Measurements from ENCODE around the gene CLEC16A.
A peak's percentile ranks its signal among the peaks of the same experiment; 100 is the strongest.

The CLEC16A gene

DNA sequence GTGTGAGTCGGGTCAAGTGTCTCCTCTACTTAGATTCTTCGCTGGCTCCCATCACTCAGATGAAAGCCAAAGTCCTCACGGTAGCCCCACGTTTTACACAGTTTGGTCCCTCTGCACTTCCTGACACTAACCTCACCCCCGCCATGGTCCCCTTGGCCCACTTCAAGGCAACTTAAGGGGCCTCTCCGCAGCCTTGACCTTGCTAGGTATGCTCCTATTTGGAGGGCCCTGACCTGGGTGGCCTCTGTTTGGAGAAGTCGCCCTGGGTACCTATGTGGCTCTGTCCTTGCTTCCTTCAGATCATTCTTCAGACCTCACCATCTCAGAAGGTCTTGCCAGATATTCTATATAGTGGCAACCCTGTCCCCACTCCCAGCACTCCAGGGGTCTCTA, 201.5 kb downstream of the CLEC16A start:
- no peak for DNase-seq (ENCODE audit: insufficient read length, low spot score)
- no peak for FAIRE-seq

DNA sequence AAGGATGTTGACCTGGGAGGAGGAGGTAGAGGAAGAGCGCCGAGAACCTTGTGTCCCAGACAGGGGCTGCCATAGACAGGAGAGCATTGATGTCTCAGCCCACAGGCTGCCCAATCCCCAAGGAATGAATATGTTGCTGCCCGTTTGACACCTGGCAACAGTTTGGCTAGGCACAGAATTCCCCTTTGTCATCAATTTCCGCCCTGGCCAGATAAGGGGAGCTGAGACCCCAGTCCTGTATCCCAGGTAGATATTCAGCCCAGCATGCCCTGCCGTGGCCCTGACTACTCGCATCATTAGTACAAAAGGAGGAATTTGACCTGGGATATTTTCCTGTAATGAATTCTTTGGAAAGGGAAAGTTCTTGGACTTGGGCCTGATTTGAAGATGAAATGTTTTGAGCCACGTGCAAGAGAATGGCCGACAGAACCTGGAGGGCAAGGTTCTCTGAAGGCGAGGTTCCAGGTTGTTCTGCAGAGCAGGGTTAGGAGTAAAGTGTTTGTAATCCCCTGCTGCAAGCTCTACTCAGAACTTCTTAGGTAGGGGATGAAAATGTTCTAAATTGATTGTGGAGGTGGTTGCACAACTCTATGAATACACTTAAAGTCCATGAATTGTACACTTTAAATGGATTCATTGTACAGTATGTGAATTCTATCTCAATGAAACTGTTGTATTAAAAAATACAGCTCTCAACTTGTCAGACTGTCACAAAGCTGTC, 202.8 kb downstream of the CLEC16A start:
- FAIRE-seq = no peak
- no peak for DNase-seq (ENCODE audit: insufficient read length, low spot score)

DNA sequence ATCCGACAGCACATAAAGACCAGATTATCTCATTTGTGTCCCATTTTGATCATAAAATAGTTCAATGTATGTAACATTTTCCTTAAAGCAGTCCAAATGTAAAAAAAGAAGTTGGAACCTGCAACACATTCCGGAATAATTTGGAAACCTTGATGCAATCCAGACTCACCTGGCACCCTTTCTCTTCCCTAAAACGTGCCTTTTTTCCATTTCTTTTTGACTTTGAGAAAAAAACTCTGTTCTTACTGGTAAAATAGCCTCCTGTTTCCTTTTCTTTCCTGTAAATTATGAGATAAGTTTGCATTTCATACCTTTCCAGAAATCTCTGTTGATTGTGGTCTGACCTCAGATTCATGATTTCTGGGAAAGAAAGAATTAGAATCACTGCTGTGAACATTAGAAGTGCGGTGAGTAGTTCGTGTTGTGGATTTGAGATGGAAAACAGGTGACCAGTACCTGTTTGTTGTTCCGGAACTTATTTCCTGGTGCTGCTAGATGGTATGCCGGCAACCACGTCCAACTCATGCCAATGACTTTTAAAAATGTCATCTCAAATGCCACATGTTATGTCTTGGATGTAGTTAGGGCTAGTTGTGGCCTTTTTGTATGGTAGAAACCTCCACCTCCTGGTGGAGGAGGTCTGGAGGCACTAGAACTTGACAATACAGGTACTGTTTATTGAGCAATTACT, 203.5 kb downstream of the CLEC16A start:
- no peak for FAIRE-seq

DNA sequence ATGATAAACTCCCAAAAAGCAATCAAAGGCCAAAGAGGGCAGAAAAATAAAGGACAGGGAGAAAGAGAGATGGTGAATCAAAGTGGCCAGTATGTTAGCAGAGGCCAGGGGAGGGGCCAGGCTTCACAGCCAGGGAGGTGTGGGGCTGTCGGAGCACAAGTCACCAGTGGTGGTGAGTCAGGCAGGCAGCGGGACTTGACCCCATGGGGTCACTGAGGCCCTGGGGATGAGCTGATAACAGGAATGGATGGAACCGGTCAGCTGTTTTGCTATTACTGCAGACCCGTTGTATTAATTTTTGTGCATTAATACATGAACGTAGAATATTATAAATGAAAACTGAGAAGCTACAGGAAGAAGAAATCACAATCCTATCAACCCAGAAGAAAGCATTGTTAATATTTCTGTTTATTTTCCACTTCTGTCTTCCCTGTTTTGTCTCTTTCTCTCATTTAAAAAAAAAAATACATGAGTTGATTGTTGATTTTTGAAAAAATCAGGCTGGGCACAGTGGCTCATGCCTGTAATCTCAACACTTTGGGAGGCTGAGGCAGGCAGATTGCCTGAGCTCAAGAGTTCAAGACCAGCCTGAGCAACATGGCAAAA, 204.8 kb downstream of the CLEC16A start:
- DNase-seq (ENCODE audit: insufficient read length, low spot score) (peak; percentile 20), FAIRE-seq (no peak)

More for the DNA sequence above, 203.5 kb downstream of the CLEC16A start:
- no peak for DNase-seq (ENCODE audit: insufficient read length, low spot score)

DNA sequence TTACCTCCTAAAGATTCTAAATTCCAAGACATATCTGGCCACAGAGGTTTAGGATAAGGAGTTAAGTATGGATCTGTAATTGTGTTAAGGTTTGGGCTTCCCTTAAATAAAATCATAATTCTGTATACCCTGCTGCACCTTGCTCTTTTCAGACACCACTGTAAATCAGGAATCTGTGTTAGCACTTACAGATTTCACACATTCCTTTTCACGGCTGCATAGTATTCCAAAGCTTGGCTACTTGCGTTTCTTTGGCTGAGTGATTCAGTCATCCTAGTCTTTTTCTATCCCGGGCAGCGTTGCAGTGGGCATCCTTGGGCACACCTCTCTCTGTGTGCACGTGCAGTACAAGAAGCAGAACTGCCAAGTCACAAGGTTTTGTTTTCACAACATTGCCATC, 205.8 kb downstream of the CLEC16A start:
- FAIRE-seq (no peak), DNase-seq (ENCODE audit: insufficient read length, low spot score) (no peak)

DNA sequence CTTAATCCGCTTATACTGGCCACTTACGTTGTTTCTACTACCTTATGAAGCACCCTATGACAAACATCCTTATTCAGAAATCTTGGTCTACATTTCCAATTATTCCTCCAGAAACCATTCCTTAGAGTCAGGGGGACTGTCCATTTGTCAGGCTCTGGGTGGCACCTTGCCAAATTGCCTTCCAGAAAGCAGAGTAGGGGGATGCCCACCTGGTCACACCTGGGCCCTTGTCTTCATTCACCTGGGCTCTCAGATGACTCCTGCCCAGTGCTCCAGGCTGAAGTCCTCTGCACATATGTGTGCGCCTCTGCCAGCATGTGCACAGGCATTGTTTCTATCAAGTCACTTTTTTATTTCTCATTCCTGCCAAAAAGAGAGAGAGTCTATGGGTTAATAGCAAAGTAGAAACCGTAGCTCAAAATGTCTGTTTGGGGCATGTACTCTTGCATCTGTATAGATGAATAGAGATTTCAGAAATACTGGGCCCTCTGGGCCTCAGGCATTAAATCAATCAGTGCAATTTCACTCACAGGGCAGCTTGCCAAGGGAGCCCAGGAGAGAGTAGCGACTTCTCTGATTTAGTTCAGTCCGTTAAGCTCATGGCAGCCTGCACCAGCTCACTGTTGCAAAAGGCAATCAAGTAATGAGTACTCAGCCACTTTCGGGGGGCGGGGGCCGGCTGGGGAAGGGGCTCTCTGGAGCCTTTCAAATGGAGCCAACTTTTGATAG, 207.0 kb downstream of the CLEC16A start:
- FAIRE-seq (no peak), DNase-seq (ENCODE audit: insufficient read length, low spot score) (no peak)

DNA sequence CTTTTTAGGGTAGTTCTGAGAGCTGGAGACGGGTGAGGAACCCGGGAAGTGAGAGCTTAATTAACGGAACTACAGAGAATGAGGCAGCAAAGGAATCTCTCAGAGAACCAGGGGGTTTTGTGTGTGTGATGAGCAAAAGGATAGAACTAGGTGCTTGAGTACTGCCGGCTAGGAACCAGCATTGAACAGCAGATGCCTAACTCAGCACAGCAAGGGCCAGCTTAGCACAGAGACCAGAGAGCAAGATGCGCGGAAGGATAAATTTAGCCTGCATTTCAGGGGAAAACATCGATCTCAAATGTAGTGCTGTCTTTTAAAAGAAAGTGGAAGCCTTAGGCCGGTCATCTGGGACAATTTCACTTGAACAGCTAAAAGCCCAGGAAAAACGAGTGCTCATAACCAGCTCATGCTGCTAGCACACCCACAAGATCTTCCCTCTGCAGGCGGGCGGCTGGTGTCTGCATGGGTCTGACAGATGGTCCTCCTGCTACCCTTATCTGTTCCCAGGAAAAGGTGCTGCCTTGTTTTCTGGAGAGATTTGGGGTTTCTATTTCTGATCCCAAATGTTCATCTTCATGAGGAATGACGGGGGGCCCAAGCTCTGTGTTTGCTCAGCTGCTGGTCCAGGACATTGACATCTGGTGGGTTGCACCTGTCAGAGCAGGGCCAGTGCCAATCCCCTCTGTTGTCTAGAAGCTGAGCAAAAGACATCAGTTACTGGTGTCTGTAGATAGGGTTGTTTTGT, 207.7 kb downstream of the CLEC16A start:
- no peak for DNase-seq (ENCODE audit: insufficient read length, low spot score)
- no peak for FAIRE-seq

DNA sequence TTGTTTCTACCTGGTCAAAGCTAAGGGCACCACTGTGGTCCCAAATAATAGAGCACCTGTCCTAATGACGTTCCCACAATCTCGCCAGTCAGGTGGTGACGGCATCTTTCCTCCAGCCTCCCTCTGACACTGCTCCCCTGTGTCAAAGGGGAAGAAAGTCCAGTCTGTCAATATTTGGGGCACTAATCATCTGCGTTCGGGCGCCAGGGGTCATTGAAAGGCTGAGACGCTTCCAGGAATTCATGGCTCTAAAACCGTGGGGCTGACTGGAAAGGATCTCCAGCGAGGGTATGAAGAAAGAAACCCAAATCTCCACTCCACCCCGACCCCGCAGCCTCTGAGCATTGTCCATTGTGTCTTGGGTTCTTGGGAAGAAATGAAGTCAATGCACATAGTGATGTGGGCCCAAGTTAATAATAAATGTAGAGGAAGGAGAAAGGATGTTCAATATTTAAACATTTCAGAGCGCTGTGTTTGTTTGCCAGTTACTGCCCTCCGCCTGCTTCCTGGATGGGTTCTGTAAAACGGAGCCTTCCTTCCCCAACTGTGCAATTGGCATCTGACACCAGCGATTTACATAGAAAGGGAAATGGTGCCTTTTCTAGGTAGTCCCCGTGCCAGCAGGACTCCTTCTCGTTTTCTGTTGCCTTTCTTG, 208.4 kb downstream of the CLEC16A start:
- no peak for DNase-seq (ENCODE audit: insufficient read length, low spot score)
- no peak for FAIRE-seq

DNA sequence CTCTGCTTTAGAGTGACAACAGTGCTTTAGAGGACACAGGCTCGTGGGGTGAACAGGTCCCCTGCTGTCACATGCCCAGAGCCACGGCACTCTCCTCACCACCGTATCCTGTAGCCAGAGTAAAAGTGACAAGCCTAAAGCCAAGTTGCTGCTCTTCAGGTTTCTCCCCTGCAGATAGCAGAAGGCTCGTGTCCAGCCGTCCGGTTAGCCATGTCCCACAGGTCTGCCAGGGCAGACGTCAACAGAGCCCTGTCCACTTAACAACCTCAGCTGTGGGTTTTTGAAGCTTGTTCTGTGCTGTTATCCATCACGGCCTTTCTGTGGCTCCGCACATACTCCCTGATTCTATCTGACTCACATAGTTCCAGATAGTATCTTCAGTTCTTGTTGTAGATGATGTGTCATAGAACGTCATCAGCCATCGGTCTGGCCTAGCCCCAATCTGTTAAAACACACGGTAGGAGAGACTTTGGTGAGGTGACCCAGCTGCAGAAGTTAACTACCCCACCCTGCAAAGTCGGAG, 211.0 kb downstream of the CLEC16A start:
- DNase-seq (ENCODE audit: insufficient read length, low spot score) = peak; percentile 33
- no peak for FAIRE-seq

DNA sequence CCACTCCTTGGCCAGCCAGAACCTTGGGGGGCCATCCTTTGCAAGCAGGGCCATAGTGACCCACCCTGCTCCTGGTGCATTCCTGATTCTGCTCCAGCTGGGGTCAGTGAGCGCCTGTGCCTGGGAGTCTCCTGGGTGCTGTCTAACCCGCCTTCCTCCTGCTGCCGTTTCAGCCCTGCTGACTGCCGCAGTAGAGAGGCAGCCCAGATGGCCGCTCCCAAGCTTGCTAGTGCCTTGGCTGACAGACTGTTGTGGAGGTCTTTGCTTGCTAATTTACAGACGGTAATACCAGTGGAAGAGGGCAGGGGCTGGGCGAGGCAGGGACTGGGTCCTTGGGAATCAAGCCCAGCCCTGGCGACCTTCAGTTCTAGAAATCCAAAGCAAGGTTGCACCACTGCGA, 212.0 kb downstream of the CLEC16A start:
- DNase-seq (ENCODE audit: insufficient read length, low spot score) (no peak), FAIRE-seq (no peak)

DNA sequence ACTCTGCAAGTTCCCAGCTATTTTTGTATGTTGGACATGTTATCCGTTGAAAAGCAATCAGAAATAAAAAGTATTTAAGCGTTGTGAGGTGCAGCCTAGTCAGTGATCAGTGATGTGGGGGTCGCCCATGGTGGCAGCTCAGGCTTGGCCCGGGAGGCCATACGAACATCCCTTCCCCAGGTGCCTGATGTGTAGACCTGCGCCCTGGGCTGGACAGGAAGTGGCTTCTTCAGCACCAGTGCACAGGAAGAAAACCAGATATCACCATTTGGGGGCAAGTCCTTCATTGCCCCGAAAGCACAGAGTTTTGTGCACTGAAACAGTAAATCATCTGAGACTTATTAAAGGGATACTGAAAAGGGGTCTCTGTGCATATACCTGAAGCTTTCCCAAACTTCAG, 212.8 kb downstream of the CLEC16A start:
- DNase-seq (ENCODE audit: insufficient read length, low spot score) = no peak
- no peak for FAIRE-seq

DNA sequence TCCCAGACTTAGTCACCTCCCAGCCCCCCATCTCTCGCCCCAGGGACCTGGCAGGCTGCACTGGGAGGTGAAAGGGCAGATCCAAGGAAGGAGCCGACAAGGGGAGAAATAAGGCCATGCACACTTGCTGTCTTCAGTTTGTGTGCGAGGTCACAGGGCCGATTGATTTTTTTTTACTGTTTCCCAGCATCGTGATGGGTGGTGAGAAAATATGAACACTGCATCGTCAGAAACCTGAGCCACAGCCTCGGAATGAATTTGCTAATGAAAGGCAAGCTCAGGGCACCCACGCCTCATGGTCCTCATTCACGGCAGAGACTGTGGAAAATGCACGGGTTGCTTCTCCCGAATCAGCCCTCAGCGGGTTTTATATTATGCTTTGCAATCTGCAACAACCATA, 213.7 kb downstream of the CLEC16A start:
- DNase-seq (ENCODE audit: insufficient read length, low spot score) = no peak
- no peak for FAIRE-seq

DNA sequence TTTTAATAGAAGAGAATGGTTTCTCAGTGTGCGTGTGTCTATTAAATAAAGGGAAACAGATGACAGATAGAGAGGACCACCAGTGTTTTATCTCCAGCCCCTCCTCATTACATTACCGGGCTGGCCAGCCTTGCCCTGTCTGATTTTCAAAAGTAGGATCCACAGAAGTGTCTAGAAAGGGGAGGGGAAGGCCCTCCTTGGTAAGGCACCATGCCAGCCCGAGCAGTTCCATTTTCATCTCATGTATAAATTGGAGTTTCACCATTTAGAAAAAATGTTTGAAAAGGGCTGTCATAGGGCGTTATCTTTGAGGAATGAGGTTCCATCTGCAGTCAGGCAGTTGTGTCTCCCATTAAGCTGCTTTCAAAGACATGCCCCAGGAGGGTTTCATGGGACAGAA, 214.9 kb downstream of the CLEC16A start:
- FAIRE-seq (no peak), DNase-seq (ENCODE audit: insufficient read length, low spot score) (no peak)

DNA sequence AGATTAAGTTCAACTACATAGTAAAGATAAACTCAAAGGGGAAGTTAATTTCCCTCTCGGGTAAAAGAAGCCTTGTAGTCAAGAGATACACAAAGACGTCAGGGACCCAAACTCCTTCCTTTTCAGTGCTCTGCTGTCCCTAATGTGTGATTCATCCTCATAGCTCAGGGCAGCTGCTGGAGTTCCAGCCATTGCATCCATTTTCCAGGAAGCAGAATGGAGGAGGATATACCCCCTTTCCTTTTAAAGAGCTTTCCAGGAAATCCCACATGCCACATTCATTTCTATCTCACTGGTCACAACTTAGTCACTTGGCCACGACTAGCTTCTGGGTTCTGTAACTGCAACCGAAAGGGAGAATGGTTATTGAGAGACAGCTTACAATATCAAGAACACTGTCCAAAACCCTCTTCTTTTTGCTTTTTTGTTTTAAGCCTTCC, 216.3 kb downstream of the CLEC16A start:
- FAIRE-seq = no peak
- DNase-seq (ENCODE audit: insufficient read length, low spot score) = no peak

DNA sequence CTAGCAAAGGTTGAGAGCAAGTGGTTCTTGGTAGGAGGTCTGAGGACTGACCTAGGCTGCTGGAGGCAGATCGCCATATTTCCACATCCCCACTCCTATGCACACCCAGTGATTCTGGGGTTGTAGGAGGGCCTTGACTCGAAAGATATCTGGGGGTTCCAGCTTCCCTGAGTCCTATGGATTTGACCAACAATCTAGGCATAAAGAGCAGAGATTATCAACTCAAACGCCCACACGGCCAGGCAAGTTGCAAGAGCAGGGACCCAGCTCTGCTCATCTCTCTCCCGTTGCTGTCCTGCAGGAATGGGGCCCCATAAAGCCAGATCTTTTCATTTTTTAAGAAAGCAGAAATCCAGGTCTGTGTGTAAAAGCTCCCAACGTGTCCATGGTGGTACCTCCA, 217.1 kb downstream of the CLEC16A start:
- no peak for FAIRE-seq

DNA sequence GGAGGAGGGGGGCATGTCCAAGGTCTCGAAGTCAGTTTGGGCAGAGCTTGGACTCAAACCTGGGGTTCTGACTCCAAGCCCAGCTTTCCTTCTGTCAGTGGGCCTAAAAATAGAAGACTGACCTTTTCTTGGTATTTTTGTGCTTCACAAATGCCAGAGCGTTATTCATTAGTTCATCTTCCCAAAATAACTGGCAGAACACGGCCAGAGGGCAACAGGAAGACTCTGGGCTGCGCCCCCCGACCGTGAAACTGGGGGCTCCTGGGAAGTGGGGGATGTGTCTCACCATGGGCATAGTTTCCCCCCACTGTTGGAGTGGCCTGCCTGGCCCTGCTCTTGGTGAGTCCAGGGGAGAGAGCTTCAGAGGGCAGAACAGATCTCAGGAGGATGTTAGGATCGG, 217.6 kb downstream of the CLEC16A start:
- no peak for FAIRE-seq

More for the DNA sequence above, 217.1 kb downstream of the CLEC16A start:
- no peak for DNase-seq (ENCODE audit: insufficient read length, low spot score)

DNA sequence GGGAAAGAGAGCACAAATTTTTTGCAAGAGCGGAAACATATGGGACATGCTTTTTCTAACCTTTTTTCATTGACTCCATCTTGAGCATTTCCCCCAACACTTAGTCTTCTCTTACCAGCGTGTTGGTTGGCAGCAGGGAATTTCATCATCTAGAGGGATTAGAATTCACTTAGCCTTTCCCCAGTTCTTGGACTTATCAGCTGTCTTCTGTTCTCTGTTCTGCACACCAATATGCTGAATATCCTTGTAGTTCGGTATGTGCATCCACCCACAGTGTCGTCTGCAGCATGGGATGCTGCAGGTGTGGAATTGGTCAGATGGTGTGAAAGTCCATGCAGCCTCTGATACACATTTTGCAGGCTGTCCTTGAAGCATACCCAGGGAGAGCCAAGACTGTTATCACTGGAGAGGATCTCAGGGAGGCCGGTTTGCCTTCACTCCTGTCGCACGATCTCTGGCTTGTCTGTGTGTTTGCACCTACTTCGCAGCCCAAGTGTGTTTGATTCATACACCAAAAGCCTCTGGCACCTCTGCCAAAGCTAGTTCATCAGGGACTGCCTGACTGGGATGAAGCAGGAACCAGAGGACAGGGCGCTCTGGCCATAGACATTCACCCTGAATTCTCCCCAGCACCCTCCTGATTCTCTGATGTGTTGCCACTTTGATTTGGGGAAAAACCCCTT, 218.4 kb downstream of the CLEC16A start:
- DNase-seq (ENCODE audit: insufficient read length, low spot score) = no peak
- no peak for FAIRE-seq

More for the DNA sequence above, 217.6 kb downstream of the CLEC16A start:
- DNase-seq (ENCODE audit: insufficient read length, low spot score) = no peak

DNA sequence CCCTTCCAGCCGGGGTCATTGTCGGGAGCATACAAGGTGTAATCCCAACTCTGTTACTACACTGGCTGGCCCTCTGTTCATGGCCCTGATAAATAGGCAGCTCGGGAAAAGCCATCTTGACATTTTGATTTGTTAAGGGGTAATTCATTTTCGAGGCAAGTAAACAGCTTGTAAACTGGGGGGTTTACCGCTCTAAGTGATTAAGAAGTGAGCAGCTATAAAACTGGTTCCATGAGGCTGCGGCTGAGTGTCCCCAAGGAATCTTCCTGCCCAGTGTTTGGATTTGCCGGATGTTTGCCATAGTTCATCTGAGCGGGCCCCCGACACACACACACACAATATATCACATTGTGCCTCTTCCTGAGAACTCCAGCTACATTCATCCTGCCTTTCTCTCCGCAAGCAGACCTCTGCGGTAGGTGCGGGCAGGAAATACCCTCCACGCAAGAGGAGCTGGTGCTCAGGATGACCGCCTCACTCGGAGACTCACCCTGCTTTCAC, 219.4 kb downstream of the CLEC16A start:
- no peak for DNase-seq (ENCODE audit: insufficient read length, low spot score)
- no peak for FAIRE-seq
